ENCODE data around the gene NPB. TPM values are rescaled to one million over a fixed set of nuclear protein-coding genes. Genes with fewer than 3 reads are reported as not detected.

NPB gene
- total and polyA plus RNA-seq, 4 donors: 0.15 to 0.92 (median 0.55) TPM

GRCh38 chr17:81941484-81942166, 39.6 kb downstream of the NPB start:
- TF ChIP-seq, protein P1, sequence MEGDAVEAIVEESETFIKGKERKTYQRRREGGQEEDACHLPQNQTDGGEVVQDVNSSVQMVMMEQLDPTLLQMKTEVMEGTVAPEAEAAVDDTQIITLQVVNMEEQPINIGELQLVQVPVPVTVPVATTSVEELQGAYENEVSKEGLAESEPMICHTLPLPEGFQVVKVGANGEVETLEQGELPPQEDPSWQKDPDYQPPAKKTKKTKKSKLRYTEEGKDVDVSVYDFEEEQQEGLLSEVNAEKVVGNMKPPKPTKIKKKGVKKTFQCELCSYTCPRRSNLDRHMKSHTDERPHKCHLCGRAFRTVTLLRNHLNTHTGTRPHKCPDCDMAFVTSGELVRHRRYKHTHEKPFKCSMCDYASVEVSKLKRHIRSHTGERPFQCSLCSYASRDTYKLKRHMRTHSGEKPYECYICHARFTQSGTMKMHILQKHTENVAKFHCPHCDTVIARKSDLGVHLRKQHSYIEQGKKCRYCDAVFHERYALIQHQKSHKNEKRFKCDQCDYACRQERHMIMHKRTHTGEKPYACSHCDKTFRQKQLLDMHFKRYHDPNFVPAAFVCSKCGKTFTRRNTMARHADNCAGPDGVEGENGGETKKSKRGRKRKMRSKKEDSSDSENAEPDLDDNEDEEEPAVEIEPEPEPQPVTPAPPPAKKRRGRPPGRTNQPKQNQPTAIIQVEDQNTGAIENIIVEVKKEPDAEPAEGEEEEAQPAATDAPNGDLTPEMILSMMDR (IDR thresholded peaks at IDR 0.05; ENCODE audit: low read depth, low read length, missing input control): no peak
- no peak for TF ChIP-seq YY1 (IDR thresholded peaks at IDR 0.05)
- no peak for TF ChIP-seq SP1 (IDR thresholded peaks at IDR 0.05)
- no peak for TF ChIP-seq FOXA1 (IDR thresholded peaks at IDR 0.05)
- TF ChIP-seq, protein P2, sequence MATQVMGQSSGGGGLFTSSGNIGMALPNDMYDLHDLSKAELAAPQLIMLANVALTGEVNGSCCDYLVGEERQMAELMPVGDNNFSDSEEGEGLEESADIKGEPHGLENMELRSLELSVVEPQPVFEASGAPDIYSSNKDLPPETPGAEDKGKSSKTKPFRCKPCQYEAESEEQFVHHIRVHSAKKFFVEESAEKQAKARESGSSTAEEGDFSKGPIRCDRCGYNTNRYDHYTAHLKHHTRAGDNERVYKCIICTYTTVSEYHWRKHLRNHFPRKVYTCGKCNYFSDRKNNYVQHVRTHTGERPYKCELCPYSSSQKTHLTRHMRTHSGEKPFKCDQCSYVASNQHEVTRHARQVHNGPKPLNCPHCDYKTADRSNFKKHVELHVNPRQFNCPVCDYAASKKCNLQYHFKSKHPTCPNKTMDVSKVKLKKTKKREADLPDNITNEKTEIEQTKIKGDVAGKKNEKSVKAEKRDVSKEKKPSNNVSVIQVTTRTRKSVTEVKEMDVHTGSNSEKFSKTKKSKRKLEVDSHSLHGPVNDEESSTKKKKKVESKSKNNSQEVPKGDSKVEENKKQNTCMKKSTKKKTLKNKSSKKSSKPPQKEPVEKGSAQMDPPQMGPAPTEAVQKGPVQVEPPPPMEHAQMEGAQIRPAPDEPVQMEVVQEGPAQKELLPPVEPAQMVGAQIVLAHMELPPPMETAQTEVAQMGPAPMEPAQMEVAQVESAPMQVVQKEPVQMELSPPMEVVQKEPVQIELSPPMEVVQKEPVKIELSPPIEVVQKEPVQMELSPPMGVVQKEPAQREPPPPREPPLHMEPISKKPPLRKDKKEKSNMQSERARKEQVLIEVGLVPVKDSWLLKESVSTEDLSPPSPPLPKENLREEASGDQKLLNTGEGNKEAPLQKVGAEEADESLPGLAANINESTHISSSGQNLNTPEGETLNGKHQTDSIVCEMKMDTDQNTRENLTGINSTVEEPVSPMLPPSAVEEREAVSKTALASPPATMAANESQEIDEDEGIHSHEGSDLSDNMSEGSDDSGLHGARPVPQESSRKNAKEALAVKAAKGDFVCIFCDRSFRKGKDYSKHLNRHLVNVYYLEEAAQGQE (IDR thresholded peaks at IDR 0.05): no peak
- TF ChIP-seq, protein P3, sequence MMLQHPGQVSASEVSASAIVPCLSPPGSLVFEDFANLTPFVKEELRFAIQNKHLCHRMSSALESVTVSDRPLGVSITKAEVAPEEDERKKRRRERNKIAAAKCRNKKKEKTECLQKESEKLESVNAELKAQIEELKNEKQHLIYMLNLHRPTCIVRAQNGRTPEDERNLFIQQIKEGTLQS (IDR thresholded peaks at IDR 0.05): no peak
- TF ChIP-seq, protein P4, sequence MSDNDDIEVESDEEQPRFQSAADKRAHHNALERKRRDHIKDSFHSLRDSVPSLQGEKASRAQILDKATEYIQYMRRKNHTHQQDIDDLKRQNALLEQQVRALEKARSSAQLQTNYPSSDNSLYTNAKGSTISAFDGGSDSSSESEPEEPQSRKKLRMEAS (IDR thresholded peaks at IDR 0.05): no peak
- TF ChIP-seq HNF4A (conservative IDR thresholded peaks at IDR 0.05): no peak
- TF ChIP-seq FOXA2 (IDR thresholded peaks at IDR 0.05): no peak
- no peak for TF ChIP-seq RAD21 (IDR thresholded peaks at IDR 0.05)
- TF ChIP-seq RXRA (IDR thresholded peaks at IDR 0.05): no peak
- no peak for TF ChIP-seq EGR1 (IDR thresholded peaks at IDR 0.05; ENCODE audit: low read depth in 2 of 2)
- TF ChIP-seq NR2F2 (IDR thresholded peaks at IDR 0.05): no peak
- TF ChIP-seq GABPA (IDR thresholded peaks at IDR 0.05 in 1 of 2, conservative IDR thresholded peaks at IDR 0.05 in 1 of 2): no peak
- no peak for TF ChIP-seq TAF1 (conservative IDR thresholded peaks at IDR 0.05)
- no peak for TF ChIP-seq HNF4G (IDR thresholded peaks at IDR 0.05)
- no peaks in the 10 kb centered on the region for H3K27me3 ChIP-seq (ENCODE audit: control insufficient read depth in 4 of 4, insufficient read depth in 4 of 4, low read length in 3 of 4)
- no peak overlapping the region for H3K9ac ChIP-seq (ENCODE audit: low read depth in 1 of 2, low read length in 2 of 2)
- H3K4me1 ChIP-seq (ENCODE audit: control insufficient read depth in 4 of 4, insufficient read depth in 4 of 4, low read length in 3 of 4): peaks cover 3 to 9% (median 4%) of the 10 kb centered on the region in 4 donors
- H3K36me3 ChIP-seq (ENCODE audit: control insufficient read depth in 4 of 4, insufficient read depth in 3 of 4, low read depth in 1 of 4, low read length in 3 of 4): no peaks in the 10 kb centered on the region
- no peak overlapping the region for H3K4me3 ChIP-seq (ENCODE audit: low read depth in 1 of 3, low read length in 3 of 3)
- 58% methylated on average over 30 of the region's 30 CpGs for WGBS
- H3K9me3 ChIP-seq (ENCODE audit: control insufficient read depth in 4 of 4, low read length in 3 of 4): no peaks in the 10 kb centered on the region
- DNase-seq (ENCODE audit: low spot score): no peak
- no peak overlapping the region for H3K27ac ChIP-seq (ENCODE audit: low read depth in 1 of 2, low read length in 2 of 2)

- Histone ChIP-seq H3K9ac (ENCODE audit: low read depth in 1 of 2, low read length in 2 of 2) (no peak overlapping the region), H3K27ac (ENCODE audit: low read depth in 1 of 2, low read length in 2 of 2) (no peak overlapping the region), H3K9me3 (ENCODE audit: control insufficient read depth in 4 of 4, low read length in 3 of 4) (no peaks in the 10 kb centered on the region), H3K36me3 (ENCODE audit: control insufficient read depth in 4 of 4, insufficient read depth in 3 of 4, low read depth in 1 of 4, low read length in 3 of 4) (no peaks in the 10 kb centered on the region), H3K4me3 (ENCODE audit: low read depth in 1 of 3, low read length in 3 of 3) (no peak overlapping the region), H3K4me1 (ENCODE audit: control insufficient read depth in 4 of 4, insufficient read depth in 4 of 4, low read length in 3 of 4) (peaks cover 0 to 3% (median 0%) of the 10 kb centered on the region in 4 donors), H3K27me3 (ENCODE audit: control insufficient read depth in 4 of 4, insufficient read depth in 4 of 4, low read length in 3 of 4) (no peaks in the 10 kb centered on the region)
- DNase-seq (ENCODE audit: low spot score): no peak
- WGBS: 59% methylated on average over 12 of the region's 12 CpGs
- TF ChIP-seq HNF4A (conservative IDR thresholded peaks at IDR 0.05) (no peak), RAD21 (IDR thresholded peaks at IDR 0.05) (no peak), HNF4G (IDR thresholded peaks at IDR 0.05) (no peak), EGR1 (IDR thresholded peaks at IDR 0.05; ENCODE audit: low read depth in 2 of 2) (no peak), NR2F2 (IDR thresholded peaks at IDR 0.05) (no peak), GABPA (IDR thresholded peaks at IDR 0.05 in 1 of 2, conservative IDR thresholded peaks at IDR 0.05 in 1 of 2) (no peak), FOXA2 (IDR thresholded peaks at IDR 0.05) (no peak), RXRA (IDR thresholded peaks at IDR 0.05) (no peak), YY1 (IDR thresholded peaks at IDR 0.05) (no peak), JUND (IDR thresholded peaks at IDR 0.05) (no peak)
- TF ChIP-seq, protein P4 (IDR thresholded peaks at IDR 0.05): no peak
- TF ChIP-seq, protein P1 (IDR thresholded peaks at IDR 0.05; ENCODE audit: low read depth, low read length, missing input control): no peak
- TF ChIP-seq, protein P2 (IDR thresholded peaks at IDR 0.05): no peak
- TF ChIP-seq, protein P3 (IDR thresholded peaks at IDR 0.05): no peak
Measured at GRCh38 chr17:81942167-81942553, 40.1 kb downstream of the NPB start.

Measured in liver (tissue), 9 donors.